ENCODE measurements around the gene KNCN.

Gene KNCN

GRCh38 chr1:46568461-46568891, 17.0 kb upstream of the KNCN start:
- DNase-seq, result no peak

- DNase-seq, result no peak
Observed at GRCh38 chr1:46563341-46563740, 11.9 kb upstream of the KNCN start.

GRCh38 chr1:46562498-46562897, 11.1 kb upstream of the KNCN start:
- DNase-seq, result no peak

- DNase-seq, result no peak
Observed at GRCh38 chr1:46558966-46559365, 7.5 kb upstream of the KNCN start.

- no peak for DNase-seq
Observed at GRCh38 chr1:46558141-46558963, 6.9 kb upstream of the KNCN start.

- no peak for DNase-seq
Observed at GRCh38 chr1:46557403-46557802, 6.0 kb upstream of the KNCN start.

GRCh38 chr1:46556822-46557221, 5.4 kb upstream of the KNCN start:
- no peak for DNase-seq

GRCh38 chr1:46555826-46556619, 4.6 kb upstream of the KNCN start:
- no peak for DNase-seq

GRCh38 chr1:46554597-46555381, 3.3 kb upstream of the KNCN start:
- no peak for DNase-seq

GRCh38 chr1:46554236-46554596, 2.8 kb upstream of the KNCN start:
- no peak for DNase-seq

GRCh38 chr1:46553506-46553905, 2.1 kb upstream of the KNCN start:
- no peak for DNase-seq

- no peak for DNase-seq
Observed at GRCh38 chr1:46552357-46553237, 1.1 kb upstream of the KNCN start.

GRCh38 chr1:46550751-46551231, 656 bp downstream of the KNCN start:
- DNase-seq, result no peak

- peak; percentile 60 for DNase-seq
Observed at GRCh38 chr1:46549697-46550681, 1.5 kb downstream of the KNCN start.

GRCh38 chr1:46547481-46548383, 3.7 kb downstream of the KNCN start:
- DNase-seq, result no peak

GRCh38 chr1:46546210-46546609, 5.2 kb downstream of the KNCN start:
- DNase-seq, result no peak

- no peak for DNase-seq
Observed at GRCh38 chr1:46545784-46546183, 5.7 kb downstream of the KNCN start.

- no peak for DNase-seq
Observed at GRCh38 chr1:46544561-46545240, 6.7 kb downstream of the KNCN start.
